H1 (cell line): Measurements from ENCODE around the gene COL4A2. TPM values are rescaled to one million over a fixed set of nuclear protein-coding genes. Genes with fewer than 3 reads are reported as not detected.

Source experiments
- CBX5 ChIP-seq: fragments of 300-800, 300-1000 bp; sonication (generic); IDR thresholded peaks from 2 replicates; pipeline ENCODE4 v1.7.1; 2016; ENCODE audit warnings: antibody characterized with exemption, low read length, low read depth
- GTF2F1 ChIP-seq: IDR thresholded peaks from 2 replicates; pipeline ENCODE4 v1.6.1; 2012; ENCODE audit warnings: low read depth, low read length, improper control_type of control experiment, borderline replicate concordance
- PHF8 ChIP-seq: fragments of 200-600 bp; sonication (generic); conservative IDR thresholded peaks from 2 replicates; pipeline ENCODE4 v1.7.1; 2012; ENCODE audit warnings: low read depth, mild to moderate bottlenecking, inconsistent platforms, low read length, moderate library complexity
- SP4 ChIP-seq: IDR thresholded peaks from 2 replicates; pipeline ENCODE4 v1.6.1; 2012; ENCODE audit warnings: low read length, inconsistent platforms
- polyA plus RNA-seq, 7 experiments: library from polyadenylated mRNA; depleted of rRNA in 3 of 7; stranded (reverse) in 5 of 7; unstranded in 2 of 7; fragments of >200 nt in 5 of 7; fragments of 200-250 nt in 2 of 7; gene quantifications; 1 replicate in 5 of 7; 2 replicates in 1 of 7; 4 replicates in 1 of 7; pipeline versions ENCODE4 v1.2.1 to v1.2.3, GENCODE V29; 2011 to 2013; ENCODE audit warnings: missing spikeins in 2 of 7, mixed read lengths in 2 of 7
- total RNA-seq: library from RNA; stranded (reverse); fragmentation: NEBNext Ultra II Directional; extraction: Animal tissue kit (Norgen Biotek cat#: 25700); gene quantifications from 2 replicates; pipeline ENCODE4 v1.2.1, GENCODE V29; 2021

COL4A2 gene
- total and polyA plus RNA-seq, 2 of the 8 experiments (the other 6 are each of a cell fraction or from before 2014, with no cell fraction given), result 80.4 to 87.3 TPM

DNA sequence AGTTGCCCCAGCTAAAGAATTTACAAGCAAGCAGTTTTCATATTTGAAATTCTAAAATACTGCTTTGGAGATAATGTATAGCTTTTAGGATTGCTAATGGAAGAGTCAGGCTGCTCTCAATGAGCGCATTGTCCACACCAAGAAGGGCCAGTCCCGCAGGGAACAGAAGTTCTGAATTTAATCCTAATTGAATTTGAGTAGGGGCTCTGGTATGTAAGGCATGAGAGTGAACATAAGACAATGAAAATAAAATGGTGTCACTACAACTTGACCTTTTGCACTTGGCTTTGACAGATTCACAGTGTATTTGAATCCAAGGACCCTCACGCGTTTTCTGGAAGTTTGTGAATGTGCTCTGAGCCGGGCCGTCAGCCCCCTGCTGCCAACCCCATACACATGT, 221.8 kb downstream of the COL4A2 start (continued):
- no peak for TF ChIP-seq GTF2F1
- no peak for TF ChIP-seq PHF8
- TF ChIP-seq SP4, result no peak
- TF ChIP-seq CBX5, result no peak
